ENCODE results near the gene QPCTL. TPM values are rescaled to one million over a fixed set of nuclear protein-coding genes. Genes with fewer than 3 reads are reported as not detected.

Gene QPCTL
- total RNA-seq, 3 donors from 2014 or later (not counting 1 experiment from before 2014, with no cell fraction given) = 8.7 to 11.5 (median 10.0) TPM

- H3K4me3 ChIP-seq (ENCODE audit: low read length) = no peak overlapping the region
- Mint-ChIP-seq H3K27ac (no peak overlapping the region), H3K27me3 (ENCODE audit: low read depth in 2 of 2) (peaks cover 0 to 18% of the 10 kb centered on the region in 2 donors), H3K9me3 (no peaks in the 10 kb centered on the region), H3K4me1 (peaks cover 0 to 3% of the 10 kb centered on the region in 2 donors), H3K4me3 (no peak overlapping the region), H3K36me3 (no peaks in the 10 kb centered on the region)
- intact Hi-C loops (cut with micrococcal nuclease) = no loop called here
- no peak for TF ChIP-seq CTCF (IDR thresholded peaks at IDR 0.05)
- H3K27ac ChIP-seq (ENCODE audit: low read length) = no peak overlapping the region
- no peaks in the 10 kb centered on the region for H3K4me1 ChIP-seq (ENCODE audit: control insufficient read depth, insufficient read depth, low read length)
- no peaks in the 10 kb centered on the region for H3K36me3 ChIP-seq (ENCODE audit: control insufficient read depth, insufficient read depth, low read length)
- DNase-seq = no peak
- no peaks in the 10 kb centered on the region for H3K9me3 ChIP-seq (ENCODE audit: control insufficient read depth, insufficient read depth, low read length)
- 83% methylated on average over 6 of the region's 6 CpGs for WGBS (ENCODE audit: insufficient coverage)
- no peaks in the 10 kb centered on the region for H3K27me3 ChIP-seq (ENCODE audit: control insufficient read depth, insufficient read depth, low read length)
- no peak for ATAC-seq
Measured at GRCh38 chr19:45659096-45659729, 33.3 kb upstream of the QPCTL start.

GRCh38 chr19:45660636-45661035 lies 31.8 kb upstream of the QPCTL start:
- H3K4me1 ChIP-seq (ENCODE audit: control insufficient read depth, insufficient read depth, low read length) = no peaks in the 10 kb centered on the region
- WGBS (ENCODE audit: insufficient coverage) = 66% methylated on average over 8 of the region's 8 CpGs
- Mint-ChIP-seq H3K27ac (no peak overlapping the region), H3K4me3 (no peak overlapping the region), H3K9me3 (no peaks in the 10 kb centered on the region), H3K36me3 (no peaks in the 10 kb centered on the region), H3K4me1 (peaks cover 0 to 4% of the 10 kb centered on the region in 2 donors), H3K27me3 (ENCODE audit: low read depth in 2 of 2) (peaks cover 0 to 18% of the 10 kb centered on the region in 2 donors)
- intact Hi-C loops (cut with micrococcal nuclease) = no loop called here
- H3K9me3 ChIP-seq (ENCODE audit: control insufficient read depth, insufficient read depth, low read length) = no peaks in the 10 kb centered on the region
- no peak overlapping the region for H3K4me3 ChIP-seq (ENCODE audit: low read length)
- TF ChIP-seq CTCF (IDR thresholded peaks at IDR 0.05) = no peak
- H3K36me3 ChIP-seq (ENCODE audit: control insufficient read depth, insufficient read depth, low read length) = no peaks in the 10 kb centered on the region
- ATAC-seq = no peak
- no peaks in the 10 kb centered on the region for H3K27me3 ChIP-seq (ENCODE audit: control insufficient read depth, insufficient read depth, low read length)
- H3K27ac ChIP-seq (ENCODE audit: low read length) = no peak overlapping the region
- no peak for DNase-seq

GRCh38 chr19:45663800-45664199 lies 28.7 kb upstream of the QPCTL start:
- Mint-ChIP-seq H3K4me1 (peaks cover 14 to 20% of the 10 kb centered on the region in 2 donors), H3K36me3 (no peaks in the 10 kb centered on the region), H3K27ac (no peak overlapping the region), H3K27me3 (ENCODE audit: low read depth in 2 of 2) (peaks cover 0 to 18% of the 10 kb centered on the region in 2 donors), H3K9me3 (no peaks in the 10 kb centered on the region), H3K4me3 (no peak overlapping the region)
- Histone ChIP-seq H3K36me3 (ENCODE audit: control insufficient read depth, insufficient read depth, low read length) (no peaks in the 10 kb centered on the region), H3K27ac (ENCODE audit: low read length) (no peak overlapping the region), H3K9me3 (ENCODE audit: control insufficient read depth, insufficient read depth, low read length) (no peaks in the 10 kb centered on the region), H3K27me3 (ENCODE audit: control insufficient read depth, insufficient read depth, low read length) (no peaks in the 10 kb centered on the region), H3K4me1 (ENCODE audit: control insufficient read depth, insufficient read depth, low read length) (peaks cover 15% of the 10 kb centered on the region), H3K4me3 (ENCODE audit: low read length) (no peak overlapping the region)
- ATAC-seq = no peak
- 96% methylated on average over 1 of the region's 1 CpG for WGBS (ENCODE audit: insufficient coverage)
- intact Hi-C loops (cut with micrococcal nuclease) = no loop called here
- no peak for TF ChIP-seq CTCF (IDR thresholded peaks at IDR 0.05)
- DNase-seq = no peak

- ATAC-seq (no peak), DNase-seq (no peak)
- 88% methylated on average over 7 of the region's 7 CpGs for WGBS (ENCODE audit: insufficient coverage)
- Mint-ChIP-seq H3K27me3 (ENCODE audit: low read depth in 2 of 2) (peaks cover 0 to 11% of the 10 kb centered on the region in 2 donors), H3K4me3 (no peak overlapping the region), H3K9me3 (no peaks in the 10 kb centered on the region), H3K27ac (no peak overlapping the region), H3K36me3 (no peaks in the 10 kb centered on the region), H3K4me1 (peaks cover 21 to 27% of the 10 kb centered on the region in 2 donors)
- peaks cover 3% of the 10 kb centered on the region for H3K27me3 ChIP-seq (ENCODE audit: control insufficient read depth, insufficient read depth, low read length)
- no peaks in the 10 kb centered on the region for H3K9me3 ChIP-seq (ENCODE audit: control insufficient read depth, insufficient read depth, low read length)
- intact Hi-C loops (cut with micrococcal nuclease) = no loop called here
- peaks cover 23% of the 10 kb centered on the region for H3K4me1 ChIP-seq (ENCODE audit: control insufficient read depth, insufficient read depth, low read length)
- no peak overlapping the region for H3K4me3 ChIP-seq (ENCODE audit: low read length)
- TF ChIP-seq CTCF (IDR thresholded peaks at IDR 0.05) = no peak
- H3K36me3 ChIP-seq (ENCODE audit: control insufficient read depth, insufficient read depth, low read length) = no peaks in the 10 kb centered on the region
- H3K27ac ChIP-seq (ENCODE audit: low read length) = no peak overlapping the region
Measured at GRCh38 chr19:45664575-45664974, 27.9 kb upstream of the QPCTL start.

Data from natural killer cell (primary cell).